Islet precursor cell (in vitro differentiated cells): ENCODE results near the gene COL7A1.
"Not testable (repeated sequence)": the region's sequence is repeated elsewhere in the genome, so short reads cannot be mapped to it uniquely, and the experiment has no call there.

Experiments
- DNase-seq: peaks from one replicate; pipeline ENCODE4 v3.0.0-alpha.2; 2018

COL7A1 gene

GRCh38 chr3:48532271-48532976 lies 62.7 kb downstream of the COL7A1 start:
- no peak for DNase-seq

GRCh38 chr3:48530701-48531100 lies 64.4 kb downstream of the COL7A1 start:
- not testable (repeated sequence) for DNase-seq

- no peak for DNase-seq
Observed at GRCh38 chr3:48528754-48529153, 66.4 kb downstream of the COL7A1 start.

GRCh38 chr3:48528048-48528447 lies 67.1 kb downstream of the COL7A1 start:
- DNase-seq = no peak

GRCh38 chr3:48524970-48525369 lies 70.2 kb downstream of the COL7A1 start:
- no peak for DNase-seq

- peak; percentile 35 for DNase-seq
Observed at GRCh38 chr3:48521635-48522034, 73.5 kb downstream of the COL7A1 start.

- DNase-seq = no peak
Observed at GRCh38 chr3:48519277-48519643, 75.9 kb downstream of the COL7A1 start.

- DNase-seq = peak; percentile 38
Observed at GRCh38 chr3:48518638-48519276, 76.4 kb downstream of the COL7A1 start.

- peak; percentile 50 for DNase-seq
Observed at GRCh38 chr3:48518069-48518468, 77.1 kb downstream of the COL7A1 start.

- DNase-seq = peak; percentile 44
Observed at GRCh38 chr3:48516571-48516970, 78.6 kb downstream of the COL7A1 start.

GRCh38 chr3:48514431-48515227 lies 80.5 kb downstream of the COL7A1 start:
- peak; percentile 57 for DNase-seq
